Kidney epithelial cell (primary cell): ENCODE results near the gene ZG16. TPM values are rescaled to one million over a fixed set of nuclear protein-coding genes. Genes with fewer than 3 reads are reported as not detected.
A peak's percentile ranks its signal among the peaks of the same experiment; 100 is the strongest.
"Not testable (repeated sequence)": the region's sequence is repeated elsewhere in the genome, so short reads cannot be mapped to it uniquely, and the experiment has no call there.

Experiments
- DNase-seq: peaks from one replicate; pipeline ENCODE4 v3.0.0-alpha.2; 2010; ENCODE audit warnings: low read depth
- H3K27me3 ChIP-seq: 2 replicates; pipeline ENCODE4 v1.6.0; 2011; ENCODE audit warnings: low read length; ENCODE audit not compliant: control insufficient read depth, insufficient read depth
- H3K36me3 ChIP-seq: 2 replicates; pipeline ENCODE4 v1.5.1; 2011; ENCODE audit warnings: low read length; ENCODE audit not compliant: control insufficient read depth, insufficient read depth
- H3K4me3 ChIP-seq: 2 replicates; pipeline ENCODE4 v1.5.1; 2011; ENCODE audit warnings: low read depth, mild to moderate bottlenecking, control low read depth, low read length
- CTCF ChIP-seq: IDR thresholded peaks from 2 replicates; pipeline ENCODE4 v1.5.1; 2011; ENCODE audit warnings: mild to moderate bottlenecking, moderate library complexity, low read length, control low read depth, inconsistent platforms; ENCODE audit not compliant: insufficient read depth, poor library complexity, severe bottlenecking
- total RNA-seq: library from RNA; depleted of rRNA; stranded (reverse); fragments of >200 nt; gene quantifications from 2 replicates; pipeline ENCODE4 v1.2.3, GENCODE V29; 2015

ZG16 gene
- not detected in 2 replicates for total RNA-seq

- DNase-seq: no peak
- no peaks in the 10 kb centered on the region for H3K36me3 ChIP-seq
- H3K27me3 ChIP-seq: peaks cover 2% of the 10 kb centered on the region
- TF ChIP-seq CTCF: no peak
- no peak within 1 kb of the TSS for H3K4me3 ChIP-seq
Observed at GRCh38 chr16:29777576-29778350, at the start of gene ZG16. ZG16 (plus strand) TSS chr16:29778256; CDS start chr16:29779267, 1,011 bp downstream.

GRCh38 chr16:29729116-29729521, 48.9 kb upstream of the ZG16 start:
- Histone ChIP-seq H3K27me3 (peaks cover 2% of the 10 kb centered on the region), H3K4me3 (no peak overlapping the region), H3K36me3 (no peaks in the 10 kb centered on the region)
- TF ChIP-seq CTCF: peak; percentile 74
- no peak for DNase-seq

GRCh38 chr16:29730649-29731048, 47.4 kb upstream of the ZG16 start:
- DNase-seq: no peak
- Histone ChIP-seq H3K27me3 (peaks cover 2% of the 10 kb centered on the region), H3K4me3 (no peak overlapping the region), H3K36me3 (no peaks in the 10 kb centered on the region)
- TF ChIP-seq CTCF: no peak

- not testable (repeated sequence) for H3K27me3 ChIP-seq, H3K4me3 ChIP-seq, DNase-seq, H3K36me3 ChIP-seq
Observed at GRCh38 chr16:29731768-29732601, 46.1 kb upstream of the ZG16 start.

- no peak for TF ChIP-seq CTCF
- Histone ChIP-seq H3K36me3 (no peaks in the 10 kb centered on the region), H3K4me3 (no peak overlapping the region), H3K27me3 (peaks cover 2% of the 10 kb centered on the region)
- DNase-seq: no peak
Observed at GRCh38 chr16:29734786-29735185, 43.3 kb upstream of the ZG16 start.

- no peak for TF ChIP-seq CTCF
- peaks cover 2% of the 10 kb centered on the region for H3K27me3 ChIP-seq
- DNase-seq: no peak
Observed at GRCh38 chr16:29736112-29736511, 41.9 kb upstream of the ZG16 start.

More at GRCh38 chr16:29736112-29736511, 41.9 kb upstream of the ZG16 start:
- Histone ChIP-seq H3K36me3 (no peaks in the 10 kb centered on the region), H3K4me3 (no peak overlapping the region)
